Measurements from ENCODE around the gene TBC1D16. TPM values are rescaled to one million over a fixed set of nuclear protein-coding genes. Genes with fewer than 3 reads are reported as not detected.

TBC1D16 gene
- total RNA-seq, 1 donor: 0.52 TPM

DNA sequence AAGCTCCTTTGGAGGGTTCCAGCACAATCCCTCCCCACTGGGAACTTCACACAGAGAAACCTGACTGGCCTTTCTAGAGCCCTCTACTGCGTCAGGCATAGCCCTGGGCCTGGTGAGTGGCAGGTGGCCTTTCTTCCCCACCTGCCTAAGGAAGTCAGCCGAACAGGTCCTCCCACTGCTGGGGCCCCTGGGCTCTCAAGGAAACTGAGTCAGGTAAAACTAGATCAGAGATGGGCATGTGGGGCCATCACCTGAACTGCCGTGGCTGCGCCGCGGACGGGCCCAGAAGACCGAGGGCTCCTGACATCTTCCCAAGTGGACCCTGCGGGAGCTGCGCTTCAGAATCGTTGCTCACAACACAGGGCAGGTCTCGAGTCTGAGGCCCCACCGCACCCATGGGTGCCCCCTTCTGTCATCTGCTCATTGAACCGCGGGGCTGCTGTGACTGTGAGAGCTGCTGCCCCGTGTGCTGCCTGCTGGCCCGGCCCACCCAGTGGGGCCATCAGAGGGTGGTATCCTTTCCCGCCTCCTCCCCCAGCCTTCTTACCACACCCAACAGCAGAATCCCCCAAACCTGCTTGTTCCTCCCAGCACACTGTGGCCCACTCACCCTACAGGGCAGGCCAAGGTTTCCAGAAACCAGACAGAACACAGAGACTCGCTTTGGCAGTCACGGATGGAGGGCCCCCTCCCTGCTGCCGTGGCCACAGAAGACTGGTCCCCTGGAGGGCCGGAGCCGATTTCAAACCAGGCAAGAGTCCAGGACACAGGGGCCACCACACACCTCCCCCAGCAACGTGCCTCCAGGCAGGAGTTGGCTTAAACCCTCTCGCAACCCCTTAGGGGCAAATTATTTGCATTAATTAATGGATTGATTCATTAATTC, 81.1 kb downstream of the TBC1D16 start:
- Histone ChIP-seq H3K4me1 (ENCODE audit: insufficient read depth, low read length) (no peaks in the 10 kb centered on the region), H3K9me3 (ENCODE audit: low read depth, low read length) (no peaks in the 10 kb centered on the region), H3K4me3 (ENCODE audit: low read length) (no peak overlapping the region), H3K27me3 (ENCODE audit: insufficient read depth, low read length) (no peaks in the 10 kb centered on the region)

DNA sequence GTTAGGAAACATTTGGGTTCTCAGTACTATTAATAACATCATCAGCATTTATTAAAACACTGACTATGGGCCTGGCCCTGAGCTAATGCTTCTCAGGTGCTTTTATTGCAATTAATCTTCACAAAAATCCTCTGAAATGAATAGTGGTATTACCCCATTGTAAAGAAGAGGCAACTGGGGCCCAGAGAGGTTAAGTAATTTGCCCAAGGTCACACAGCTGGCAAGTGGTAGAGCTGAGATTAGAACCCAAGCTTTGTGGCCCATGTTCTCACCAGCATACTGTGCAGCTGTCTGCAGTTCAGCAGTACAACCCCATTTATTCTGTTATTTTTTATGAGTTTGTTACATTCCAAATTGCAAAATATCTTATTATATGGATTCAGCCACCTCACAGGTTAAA, 82.3 kb downstream of the TBC1D16 start:
- Histone ChIP-seq H3K9me3 (ENCODE audit: low read depth, low read length) (no peaks in the 10 kb centered on the region), H3K4me3 (ENCODE audit: low read length) (no peak overlapping the region), H3K27me3 (ENCODE audit: insufficient read depth, low read length) (no peaks in the 10 kb centered on the region), H3K4me1 (ENCODE audit: insufficient read depth, low read length) (no peaks in the 10 kb centered on the region)

DNA sequence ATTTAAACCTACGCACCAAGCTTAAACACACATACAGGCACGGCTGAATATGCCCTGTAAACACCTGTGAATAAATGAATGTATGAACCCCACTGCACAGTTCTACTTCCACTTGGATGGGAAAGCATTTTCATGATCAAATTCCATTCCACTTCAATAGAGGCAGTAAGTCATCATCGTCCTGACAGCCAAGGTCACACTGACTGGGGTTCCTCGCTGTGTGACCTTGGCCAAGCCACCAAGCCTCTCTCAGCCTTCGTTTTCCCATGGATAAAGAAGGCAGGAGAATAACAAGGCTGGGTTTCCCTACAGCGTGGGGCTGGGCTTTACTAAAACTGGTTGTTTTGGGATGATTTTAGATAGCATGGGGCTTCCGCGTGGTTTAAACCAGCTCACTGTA, 82.8 kb downstream of the TBC1D16 start:
- no peaks in the 10 kb centered on the region for H3K9me3 ChIP-seq (ENCODE audit: low read depth, low read length)
- no peaks in the 10 kb centered on the region for H3K27me3 ChIP-seq (ENCODE audit: insufficient read depth, low read length)
- no peak overlapping the region for H3K4me3 ChIP-seq (ENCODE audit: low read length)
- no peaks in the 10 kb centered on the region for H3K4me1 ChIP-seq (ENCODE audit: insufficient read depth, low read length)

DNA sequence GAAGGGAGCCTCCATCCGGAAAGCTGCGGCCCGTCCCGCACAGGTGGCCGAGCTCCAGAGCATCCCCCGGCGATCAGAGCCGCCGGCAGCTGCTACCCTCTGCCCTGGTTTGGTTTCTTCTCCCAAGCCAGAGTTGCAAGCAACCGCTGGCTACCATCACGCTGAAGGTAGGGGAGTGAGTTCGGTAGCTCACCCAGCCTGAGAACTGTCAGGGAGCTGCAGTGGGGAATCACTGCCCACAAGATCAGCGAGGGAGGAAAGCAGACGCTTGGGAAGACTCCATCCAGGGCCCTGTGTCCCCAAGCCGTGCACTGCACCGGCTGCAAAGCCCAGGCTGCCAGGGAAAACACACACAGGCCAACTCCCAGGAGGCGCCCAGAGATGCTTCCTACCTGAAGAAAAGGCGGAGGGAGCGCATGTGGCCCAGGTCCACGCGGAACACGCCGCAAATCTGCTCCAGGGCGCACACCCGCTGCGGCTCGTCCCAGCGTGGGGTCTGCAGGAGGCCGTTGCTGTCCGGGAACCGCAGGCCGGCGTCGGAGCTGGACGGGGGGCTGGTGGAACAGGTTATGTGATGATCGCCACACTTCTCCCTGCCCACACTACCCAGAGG, 83.3 kb downstream of the TBC1D16 start:
- no peaks in the 10 kb centered on the region for H3K4me1 ChIP-seq (ENCODE audit: insufficient read depth, low read length)
- H3K9me3 ChIP-seq (ENCODE audit: low read depth, low read length): no peaks in the 10 kb centered on the region
- H3K27me3 ChIP-seq (ENCODE audit: insufficient read depth, low read length): no peaks in the 10 kb centered on the region
- H3K4me3 ChIP-seq (ENCODE audit: low read length): no peak overlapping the region

DNA sequence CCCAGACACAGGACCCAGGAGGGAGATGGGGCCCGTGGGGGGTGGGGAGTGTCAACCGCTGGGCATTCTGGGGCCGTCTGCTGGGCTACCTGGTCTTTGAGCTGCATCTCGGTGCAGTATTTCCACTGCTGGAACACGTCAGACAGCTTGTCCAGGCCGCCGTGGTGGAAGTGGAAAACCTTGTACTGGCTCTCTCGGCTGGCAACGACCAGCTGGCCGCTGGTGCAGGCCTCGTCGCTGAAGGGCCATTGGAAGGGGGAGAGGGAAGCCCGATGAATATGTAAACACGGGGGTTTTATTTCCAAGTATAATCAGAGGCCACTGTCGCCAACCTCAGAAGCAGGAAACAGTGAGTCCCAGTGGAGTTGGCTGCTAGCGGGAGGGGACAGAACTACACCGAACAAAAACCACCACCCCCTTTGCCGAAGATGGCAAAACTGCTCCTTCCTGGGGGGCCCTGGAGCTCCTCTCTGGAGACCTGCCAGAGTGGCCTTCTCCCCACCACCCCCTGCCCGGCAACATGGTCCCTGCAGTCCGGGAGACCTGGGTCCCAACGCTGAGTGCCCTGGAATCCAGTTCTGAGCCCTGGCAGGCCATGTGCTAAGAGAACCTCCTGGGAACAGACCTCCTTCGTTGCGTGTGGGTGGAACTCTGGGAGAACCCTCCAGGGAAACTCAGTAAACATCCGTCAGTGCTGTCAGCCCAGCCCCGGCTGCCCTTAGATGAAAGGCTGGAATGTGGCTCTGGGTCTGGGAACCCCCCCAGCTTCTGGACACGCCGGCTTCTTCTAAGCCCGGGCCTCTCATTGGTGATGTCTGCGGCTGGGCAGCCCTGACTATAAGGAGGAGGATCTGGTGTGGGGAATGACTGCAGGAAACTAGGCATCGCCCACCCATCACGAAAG, 84.1 kb downstream of the TBC1D16 start:
- Histone ChIP-seq H3K4me1 (ENCODE audit: insufficient read depth, low read length) (no peaks in the 10 kb centered on the region), H3K27me3 (ENCODE audit: insufficient read depth, low read length) (no peaks in the 10 kb centered on the region), H3K9me3 (ENCODE audit: low read depth, low read length) (no peaks in the 10 kb centered on the region), H3K4me3 (ENCODE audit: low read length) (no peak overlapping the region)

DNA sequence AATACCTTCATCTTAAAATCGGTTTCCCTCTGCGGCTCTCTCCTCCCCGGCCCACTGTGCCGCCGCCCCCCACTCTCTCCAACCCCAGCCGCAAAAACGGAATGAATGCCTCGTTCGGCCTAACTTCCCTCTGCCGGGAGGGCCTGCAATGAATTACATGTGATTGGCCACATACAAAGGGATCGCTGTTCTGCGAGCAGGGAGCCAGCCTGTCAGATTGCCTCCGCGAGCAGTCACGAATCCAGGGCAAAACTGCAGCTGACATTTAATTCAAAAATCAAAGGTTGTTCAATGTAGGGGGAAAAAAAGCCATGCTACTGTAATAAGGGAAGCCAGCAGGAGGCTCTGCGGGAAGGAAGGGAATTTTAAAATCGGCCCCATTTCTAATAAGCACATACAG, 84.9 kb downstream of the TBC1D16 start:
- H3K27me3 ChIP-seq (ENCODE audit: insufficient read depth, low read length): no peaks in the 10 kb centered on the region
- H3K4me3 ChIP-seq (ENCODE audit: low read length): no peak overlapping the region
- H3K9me3 ChIP-seq (ENCODE audit: low read depth, low read length): no peaks in the 10 kb centered on the region
- no peaks in the 10 kb centered on the region for H3K4me1 ChIP-seq (ENCODE audit: insufficient read depth, low read length)

DNA sequence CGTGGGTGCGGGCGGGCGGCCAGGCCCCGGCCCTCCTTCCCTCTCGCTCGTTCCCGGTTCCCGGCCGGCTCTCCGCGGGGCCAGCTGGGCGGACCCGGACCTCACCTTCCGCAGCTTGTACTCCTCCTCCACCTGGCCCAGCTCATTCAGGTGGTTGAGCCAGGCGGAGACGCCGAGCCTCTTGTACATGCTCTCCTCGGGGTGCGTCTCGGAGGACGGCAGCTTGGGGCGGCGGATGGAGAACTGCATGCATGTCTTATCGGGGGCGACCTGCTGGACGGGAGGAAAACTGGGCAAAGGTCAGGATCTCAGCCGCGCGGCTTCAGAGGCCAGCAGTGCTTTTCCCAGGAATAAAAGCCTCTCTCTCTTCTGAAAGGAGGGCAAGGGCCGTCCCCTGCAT, 85.4 kb downstream of the TBC1D16 start:
- Histone ChIP-seq H3K27me3 (ENCODE audit: insufficient read depth, low read length) (no peaks in the 10 kb centered on the region), H3K4me3 (ENCODE audit: low read length) (no peak overlapping the region), H3K9me3 (ENCODE audit: low read depth, low read length) (no peaks in the 10 kb centered on the region), H3K4me1 (ENCODE audit: insufficient read depth, low read length) (no peaks in the 10 kb centered on the region)

DNA sequence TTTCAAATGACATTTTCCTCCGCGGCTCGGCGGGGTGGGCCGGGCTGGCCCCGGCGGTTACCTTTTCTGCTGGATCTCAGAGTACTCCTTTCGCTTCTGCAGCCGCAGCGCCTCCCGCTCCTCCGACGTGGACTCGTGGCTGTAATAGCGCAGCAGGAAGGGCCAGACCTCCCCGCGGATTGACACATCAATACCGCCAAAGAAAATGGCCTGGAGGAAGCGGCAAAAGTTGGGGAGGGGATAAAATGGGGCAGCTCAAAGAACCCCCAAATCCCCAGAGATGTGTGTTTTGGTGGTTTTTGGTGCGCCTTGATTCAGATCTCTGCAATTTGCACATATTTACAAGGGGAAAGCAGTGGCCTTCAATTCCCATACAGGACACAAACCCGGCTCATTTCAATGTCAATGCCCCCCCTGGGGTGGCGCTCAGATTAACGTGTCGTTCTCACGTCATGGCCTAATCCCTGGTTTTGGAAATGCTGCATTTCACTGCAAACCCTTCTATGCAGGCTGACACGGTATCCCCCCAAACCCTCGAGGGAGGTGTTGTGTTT, 85.9 kb downstream of the TBC1D16 start:
- no peaks in the 10 kb centered on the region for H3K9me3 ChIP-seq (ENCODE audit: low read depth, low read length)
- H3K4me1 ChIP-seq (ENCODE audit: insufficient read depth, low read length): no peaks in the 10 kb centered on the region
- no peaks in the 10 kb centered on the region for H3K27me3 ChIP-seq (ENCODE audit: insufficient read depth, low read length)
- H3K4me3 ChIP-seq (ENCODE audit: low read length): no peak overlapping the region

DNA sequence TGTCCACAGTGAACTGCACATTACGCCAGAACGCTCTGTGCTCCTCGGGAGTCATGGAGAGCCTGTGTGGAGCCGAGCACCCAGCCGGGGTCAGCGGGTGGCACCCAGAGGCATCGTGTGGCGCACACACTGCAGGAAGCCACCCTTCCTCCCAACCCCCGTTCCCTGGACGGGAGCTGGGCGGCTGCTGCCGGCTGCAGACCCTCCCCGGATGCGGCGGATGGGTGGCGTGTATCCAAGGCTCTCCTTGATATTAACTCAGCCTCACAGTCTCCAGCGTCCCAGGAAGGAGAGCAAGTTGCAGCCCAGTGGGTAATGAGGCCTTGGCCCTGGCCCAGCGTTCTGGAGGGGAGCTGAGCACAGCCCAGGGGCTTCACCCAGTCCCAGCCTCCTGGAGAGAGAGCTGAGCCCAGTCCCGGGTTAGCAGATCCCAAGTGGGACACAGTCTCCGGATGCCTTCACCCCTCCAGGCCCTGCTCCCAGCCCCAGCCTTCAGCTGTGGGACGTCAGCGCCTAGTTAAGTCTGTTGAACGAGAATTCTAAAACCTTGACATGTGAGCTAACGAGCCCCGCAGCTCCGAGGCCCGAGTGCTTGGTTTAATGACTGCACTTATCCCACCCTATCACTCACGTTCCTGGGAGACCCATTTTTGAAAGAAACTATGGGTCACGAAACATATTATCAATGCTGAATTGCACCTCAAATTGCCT, 86.6 kb downstream of the TBC1D16 start:
- Histone ChIP-seq H3K4me3 (ENCODE audit: low read length) (no peak overlapping the region), H3K4me1 (ENCODE audit: insufficient read depth, low read length) (no peaks in the 10 kb centered on the region), H3K27me3 (ENCODE audit: insufficient read depth, low read length) (no peaks in the 10 kb centered on the region), H3K9me3 (ENCODE audit: low read depth, low read length) (no peaks in the 10 kb centered on the region)

DNA sequence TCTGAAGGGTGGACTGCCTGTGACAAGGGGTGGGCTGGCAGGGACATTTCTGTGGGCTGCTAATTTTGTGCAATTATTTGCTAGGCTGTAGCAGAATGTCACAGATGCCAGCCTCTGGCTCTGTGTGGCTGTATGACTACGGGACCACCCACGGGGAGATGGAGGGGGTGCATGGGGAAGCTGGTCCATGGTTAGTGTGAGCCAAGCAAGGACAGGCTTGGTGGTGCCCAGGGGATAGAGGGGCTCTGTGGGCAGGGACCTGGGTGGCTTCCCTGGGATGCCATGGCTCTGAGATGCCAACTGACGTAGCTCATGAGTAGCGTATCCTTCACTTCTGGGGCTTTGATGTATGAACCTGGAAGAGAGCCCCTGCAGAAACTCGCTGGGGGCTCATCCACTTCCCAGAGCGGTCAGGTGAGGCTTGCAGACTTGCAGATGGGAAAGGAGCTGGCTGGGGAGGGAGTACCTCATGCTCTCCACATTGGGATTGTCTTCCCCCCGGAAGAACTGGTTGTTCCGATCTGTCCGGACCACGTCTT, 87.2 kb downstream of the TBC1D16 start:
- no peaks in the 10 kb centered on the region for H3K4me1 ChIP-seq (ENCODE audit: insufficient read depth, low read length)
- no peaks in the 10 kb centered on the region for H3K27me3 ChIP-seq (ENCODE audit: insufficient read depth, low read length)
- H3K4me3 ChIP-seq (ENCODE audit: low read length): no peak overlapping the region
- no peaks in the 10 kb centered on the region for H3K9me3 ChIP-seq (ENCODE audit: low read depth, low read length)

DNA sequence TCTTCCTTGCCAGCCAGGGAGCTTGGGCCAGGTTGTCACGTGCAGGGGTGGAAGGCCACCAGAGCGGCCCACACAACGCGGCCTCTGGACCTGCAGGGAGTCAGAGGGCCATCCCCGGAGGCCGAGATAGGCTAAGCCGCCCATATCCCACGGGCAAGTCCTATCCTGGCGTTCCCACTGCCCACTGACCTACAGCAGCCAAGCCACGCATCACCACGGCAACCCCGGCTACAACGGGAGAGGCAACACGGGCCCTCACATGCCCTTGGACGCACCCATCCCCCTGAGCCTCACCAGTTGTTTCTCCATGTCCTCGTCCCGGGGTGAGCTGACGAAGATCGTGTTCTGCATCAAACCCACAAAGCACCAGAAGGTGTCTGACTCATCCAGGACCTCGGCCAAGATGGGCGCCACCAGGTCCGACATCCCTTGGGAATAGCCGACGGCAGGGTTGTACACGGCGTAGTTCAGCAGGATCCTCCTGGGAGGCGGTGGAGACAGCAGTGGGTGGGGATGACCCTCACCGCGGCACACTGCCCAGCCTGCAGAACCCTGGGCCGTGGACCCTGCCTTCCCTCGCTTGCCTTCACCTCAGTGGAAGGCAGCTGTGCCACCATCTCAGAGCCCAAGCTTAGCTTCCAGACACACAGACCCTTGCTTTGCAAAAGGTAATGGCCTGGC, 88.2 kb downstream of the TBC1D16 start:
- Histone ChIP-seq H3K4me3 (ENCODE audit: low read length) (no peak overlapping the region), H3K27me3 (ENCODE audit: insufficient read depth, low read length) (no peaks in the 10 kb centered on the region), H3K4me1 (ENCODE audit: insufficient read depth, low read length) (peaks cover 7% of the 10 kb centered on the region), H3K9me3 (ENCODE audit: low read depth, low read length) (no peaks in the 10 kb centered on the region)

DNA sequence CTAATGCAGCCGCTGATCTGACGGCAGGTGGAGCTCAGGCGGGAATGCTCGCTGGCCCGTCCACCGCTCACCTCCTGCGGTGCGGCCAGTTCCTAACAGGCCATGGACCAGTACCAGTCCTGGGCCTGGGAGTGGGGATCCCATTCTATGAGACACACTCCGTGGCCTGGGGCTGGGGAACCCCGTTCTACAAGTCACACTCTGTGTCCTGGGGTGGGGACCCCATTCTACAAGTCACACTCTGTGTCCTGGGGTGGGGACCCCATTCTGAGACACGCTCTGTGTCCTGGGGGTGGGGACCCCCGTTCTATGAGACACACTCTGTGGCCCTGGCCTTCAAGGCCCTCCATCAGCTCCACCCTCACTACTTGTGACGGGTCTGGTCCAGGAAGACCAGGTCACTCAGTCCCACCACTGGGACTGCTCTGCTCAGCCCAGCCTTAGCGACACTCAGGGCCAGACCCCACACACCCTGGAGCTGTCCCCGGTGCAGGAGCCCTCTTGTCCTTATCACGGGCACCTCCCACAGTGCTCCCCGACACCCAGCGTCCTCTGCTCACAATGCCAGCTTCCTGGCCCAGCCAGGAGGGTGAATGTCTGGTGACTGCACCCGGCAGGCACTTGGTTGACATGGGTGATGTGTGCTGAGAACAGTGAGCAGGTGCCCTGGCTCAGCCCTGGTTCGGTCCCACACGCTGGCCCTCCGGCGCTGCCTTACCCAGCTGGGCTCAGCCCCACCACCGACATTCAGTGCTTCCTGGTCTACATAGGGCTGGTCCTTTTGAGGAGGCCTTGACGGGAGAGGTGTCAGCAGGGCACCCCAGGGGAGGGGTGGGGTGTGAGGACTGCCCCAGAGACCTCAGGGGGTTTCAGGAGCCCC, 89.1 kb downstream of the TBC1D16 start:
- Histone ChIP-seq H3K9me3 (ENCODE audit: low read depth, low read length) (no peaks in the 10 kb centered on the region), H3K27me3 (ENCODE audit: insufficient read depth, low read length) (no peaks in the 10 kb centered on the region), H3K4me3 (ENCODE audit: low read length) (no peak overlapping the region), H3K4me1 (ENCODE audit: insufficient read depth, low read length) (peaks cover 8% of the 10 kb centered on the region)

DNA sequence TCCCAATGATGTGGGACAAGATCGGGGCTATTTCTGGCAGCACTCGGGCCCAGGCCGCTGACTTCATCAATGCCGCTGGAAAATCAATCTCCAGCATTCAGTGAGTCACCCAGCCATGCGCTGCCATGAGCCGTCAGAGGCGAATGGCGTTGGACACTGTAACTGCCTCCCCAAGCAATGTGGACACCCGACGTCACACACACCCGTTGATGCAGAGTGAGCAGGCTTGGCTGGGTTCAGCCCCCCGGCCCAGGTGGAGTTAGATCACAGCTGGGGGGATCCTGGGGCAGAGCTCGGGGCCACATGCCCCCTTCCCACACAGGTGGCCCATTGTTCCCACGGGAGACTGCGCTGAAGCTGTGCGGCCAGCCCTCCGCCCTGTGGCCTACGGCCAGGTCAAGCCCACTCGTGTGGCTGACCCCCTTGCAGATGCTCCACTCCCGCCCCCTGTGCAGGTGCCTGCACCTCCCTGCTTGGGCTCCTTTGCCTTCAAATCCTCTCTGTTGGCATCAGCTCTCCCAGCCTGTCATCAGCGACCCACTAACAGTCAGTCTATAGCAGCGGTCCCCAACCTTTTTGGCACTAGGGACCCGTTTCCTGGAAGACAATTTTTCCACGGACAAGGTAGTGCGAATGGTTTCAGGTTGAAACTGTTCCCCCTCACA, 89.9 kb downstream of the TBC1D16 start:
- H3K27me3 ChIP-seq (ENCODE audit: insufficient read depth, low read length): no peaks in the 10 kb centered on the region
- peaks cover 8% of the 10 kb centered on the region for H3K4me1 ChIP-seq (ENCODE audit: insufficient read depth, low read length)
- H3K9me3 ChIP-seq (ENCODE audit: low read depth, low read length): no peaks in the 10 kb centered on the region
- no peak overlapping the region for H3K4me3 ChIP-seq (ENCODE audit: low read length)

Measured in mononuclear cell (primary cell).